Mononuclear cell (primary cell): Measurements from ENCODE around the gene MS4A4A. TPM values are rescaled to one million over a fixed set of nuclear protein-coding genes. Genes with fewer than 3 reads are reported as not detected.

ENCODE experiments used
- H3K27me3 ChIP-seq: 2 replicates; pipeline ENCODE4 v1.6.0; 2011; ENCODE audit warnings: low read length, control low read depth; ENCODE audit not compliant: insufficient read depth
- H3K4me1 ChIP-seq: 2 replicates; pipeline ENCODE4 v1.5.1; 2011; ENCODE audit warnings: mild to moderate bottlenecking, low read length, control low read depth; ENCODE audit not compliant: insufficient read depth
- H3K4me3 ChIP-seq: 2 replicates; pipeline ENCODE4 v1.5.1; 2011; ENCODE audit warnings: mild to moderate bottlenecking, low read length, moderate library complexity
- H3K9me3 ChIP-seq: 2 replicates; pipeline ENCODE4 v1.5.1; 2011; ENCODE audit warnings: low read depth, mild to moderate bottlenecking, control low read depth, low read length
- total RNA-seq: library from RNA; depleted of rRNA; stranded (reverse); fragments of >200 nt; gene quantifications from one replicate; pipeline ENCODE4 v1.2.3, GENCODE V29; 2012

MS4A4A gene
- total RNA-seq, 1 donor, result 3.0 TPM

DNA sequence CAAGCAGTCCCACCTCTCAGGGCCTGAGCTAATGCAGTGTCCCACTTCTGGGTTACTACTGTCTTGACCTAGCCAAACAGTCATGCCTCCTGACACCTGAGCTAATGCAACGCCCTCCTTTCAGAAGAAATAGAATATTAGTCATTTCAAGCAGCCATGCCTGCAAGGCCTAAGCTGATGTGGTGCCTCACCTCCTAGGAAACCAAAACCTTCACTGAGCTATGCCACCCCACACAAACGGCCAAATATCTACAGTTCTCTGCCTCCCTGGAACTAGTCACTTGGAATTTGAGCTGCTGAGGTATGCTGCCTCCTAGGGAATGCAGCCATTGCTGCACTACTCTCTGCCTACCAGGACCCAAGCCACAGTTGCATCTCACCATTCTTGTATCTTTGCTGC is 38.3 kb downstream of the MS4A4A start:
- Histone ChIP-seq H3K4me3 (no peak overlapping the region), H3K27me3 (peaks cover 4% of the 10 kb centered on the region), H3K4me1 (no peaks in the 10 kb centered on the region)

DNA sequence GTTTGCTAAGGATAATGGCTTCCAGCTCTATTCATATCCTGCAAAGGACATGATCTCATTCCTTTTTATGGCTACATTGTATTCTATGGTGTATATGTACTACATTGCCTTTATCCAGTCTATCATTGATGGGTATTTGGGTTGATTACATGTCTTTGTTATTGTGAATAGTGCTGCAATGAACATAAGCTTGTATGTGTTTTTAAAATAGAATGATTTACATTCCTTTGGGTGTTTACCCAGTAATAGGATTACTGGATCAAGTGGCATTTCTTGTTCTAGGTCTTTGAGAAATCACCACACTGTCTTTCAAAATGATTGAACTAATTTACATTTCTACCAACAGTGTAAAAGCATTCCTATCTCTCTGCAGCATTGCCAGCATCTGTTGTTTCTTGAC is 40.6 kb downstream of the MS4A4A start:
- peaks cover 11% of the 10 kb centered on the region for H3K9me3 ChIP-seq
- peaks cover under 1% of the 10 kb centered on the region for H3K27me3 ChIP-seq
- H3K4me3 ChIP-seq, result no peak overlapping the region
- H3K4me1 ChIP-seq, result no peaks in the 10 kb centered on the region

More for the DNA sequence above, 38.3 kb downstream of the MS4A4A start:
- peaks cover 11% of the 10 kb centered on the region for H3K9me3 ChIP-seq

DNA sequence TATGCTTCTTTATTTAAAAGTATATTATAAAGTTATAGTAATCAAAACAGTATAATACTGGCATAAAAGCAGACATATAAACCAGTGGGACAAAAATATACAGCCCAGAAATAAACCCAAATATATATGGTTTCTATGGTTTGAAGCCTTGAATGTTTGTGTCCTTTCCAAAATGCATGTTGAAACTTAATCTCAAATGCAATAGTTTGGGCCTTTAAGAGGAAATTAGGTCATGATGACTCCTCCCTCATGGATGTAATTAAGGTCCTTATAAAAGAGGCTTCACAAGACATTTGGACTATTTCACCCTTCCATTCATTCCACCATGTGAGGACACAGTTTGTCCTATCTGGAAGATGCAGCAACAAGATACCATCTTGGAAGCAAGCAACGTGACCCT is 46.5 kb downstream of the MS4A4A start, which contains the start of gene MS4A6E:
Gene MS4A6E (plus strand): TSS at position 301 of the 400 bp plus-strand sequence. CDS start 7,641 bp downstream, outside the sequence.
- Histone ChIP-seq H3K4me1 (no peaks in the 10 kb centered on the region), H3K27me3 (no peaks in the 10 kb centered on the region)

DNA sequence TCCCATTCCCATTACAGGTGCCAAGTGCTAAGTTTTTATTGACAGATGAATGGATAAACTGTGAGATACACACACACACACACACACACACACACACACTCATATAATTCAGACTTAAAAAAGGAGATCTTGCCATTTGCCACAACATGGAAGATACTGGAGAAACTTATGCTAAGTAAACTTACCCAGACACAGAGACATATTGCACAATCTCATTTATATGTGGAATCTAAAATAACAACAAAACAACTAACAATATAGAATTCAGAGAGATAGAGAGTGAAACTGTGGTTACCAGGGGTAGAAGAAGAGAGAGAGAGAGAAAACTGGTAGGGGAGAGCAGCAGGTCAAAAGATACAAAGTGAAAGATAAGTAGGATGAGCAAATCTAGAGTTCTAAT is 48.0 kb downstream of the MS4A4A start:
- Histone ChIP-seq H3K27me3 (no peaks in the 10 kb centered on the region), H3K4me3 (no peak overlapping the region), H3K4me1 (peaks cover 3% of the 10 kb centered on the region), H3K9me3 (no peaks in the 10 kb centered on the region)

More for the DNA sequence above, 46.5 kb downstream of the MS4A4A start, which contains the start of gene MS4A6E:
- H3K9me3 ChIP-seq, result no peaks in the 10 kb centered on the region
- H3K4me3 ChIP-seq, result no peak within 1 kb of the TSS

DNA sequence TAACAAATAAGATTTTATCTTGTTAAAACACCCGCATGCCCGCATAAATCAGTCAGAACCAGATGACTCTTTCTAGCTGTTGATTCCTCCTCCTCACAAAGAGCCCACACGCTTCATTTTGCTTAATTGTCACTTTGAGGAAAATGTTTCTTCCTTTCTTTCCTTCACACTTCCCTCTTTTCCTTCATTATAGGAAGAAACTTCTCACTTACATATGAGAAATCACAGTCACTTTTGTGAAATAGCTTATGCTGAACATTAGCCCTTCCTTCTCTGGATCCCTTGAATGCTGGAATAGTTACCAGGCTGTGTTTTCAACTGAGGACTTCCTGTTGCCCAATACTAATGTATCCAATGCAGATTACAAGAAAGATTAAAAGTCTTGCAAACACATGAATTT is 52.4 kb downstream of the MS4A4A start:
- Histone ChIP-seq H3K9me3 (no peaks in the 10 kb centered on the region), H3K4me3 (no peak overlapping the region), H3K4me1 (peaks cover 22% of the 10 kb centered on the region), H3K27me3 (no peaks in the 10 kb centered on the region)

DNA sequence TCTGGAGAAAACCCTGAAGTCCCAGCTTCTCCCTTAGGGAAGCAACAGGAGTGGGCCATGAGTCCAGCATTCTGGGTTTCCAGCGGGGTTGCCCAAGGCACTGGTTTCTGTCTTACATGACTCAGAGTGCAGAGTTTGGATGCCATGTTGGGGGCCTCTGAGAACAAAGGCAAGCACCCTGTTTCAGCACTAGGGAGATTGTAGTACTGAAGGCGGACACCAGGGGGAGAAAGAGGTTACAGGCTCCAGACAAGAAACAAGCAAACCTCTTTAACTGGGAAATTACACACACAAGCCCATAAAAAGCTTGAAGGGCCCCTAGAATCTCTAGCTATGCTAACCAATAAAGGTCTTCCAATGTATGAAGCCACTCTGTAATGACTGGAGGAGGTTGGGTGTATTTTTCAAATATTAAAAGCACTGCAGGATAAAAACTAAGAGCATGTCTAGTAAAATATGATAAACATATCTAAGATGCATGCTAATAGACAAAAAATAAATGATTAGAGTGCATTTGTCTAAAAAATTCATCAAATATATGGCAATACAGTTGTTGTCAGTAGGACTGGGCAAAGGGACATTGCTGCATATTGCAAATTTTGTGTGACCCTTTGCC is 53.6 kb downstream of the MS4A4A start:
- Histone ChIP-seq H3K9me3 (no peaks in the 10 kb centered on the region), H3K4me3 (no peak overlapping the region), H3K27me3 (no peaks in the 10 kb centered on the region), H3K4me1 (peaks cover 22% of the 10 kb centered on the region)

DNA sequence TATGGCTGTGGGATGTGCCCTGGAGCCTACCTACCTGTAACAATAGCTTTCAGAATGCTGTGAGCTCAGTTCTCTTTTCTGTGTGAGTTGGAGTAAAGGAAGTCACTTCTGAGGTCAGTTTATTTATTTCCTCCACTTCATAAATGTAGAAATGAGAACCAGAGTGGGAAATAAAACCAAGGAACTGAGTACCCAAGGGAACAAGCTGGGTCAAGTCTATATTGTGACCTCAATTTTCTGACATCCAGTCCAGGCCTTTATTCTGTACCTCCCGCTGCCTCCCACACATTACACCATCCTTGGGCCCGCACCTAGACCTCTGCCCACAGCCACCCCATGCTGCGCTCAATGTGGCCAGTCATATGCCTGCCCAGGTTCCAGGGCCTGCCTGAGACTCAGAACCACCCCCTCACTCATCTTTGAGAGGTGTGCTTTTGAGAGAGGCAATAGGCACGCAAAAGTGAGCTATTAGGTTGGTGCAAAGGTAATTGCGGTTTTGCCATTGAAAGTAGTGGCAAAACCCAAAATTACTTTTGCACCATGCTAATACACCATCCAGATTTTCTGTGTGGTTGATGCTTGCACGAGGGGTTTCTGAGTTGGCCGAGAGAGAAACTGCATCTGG is 56.4 kb downstream of the MS4A4A start:
- H3K9me3 ChIP-seq, result no peaks in the 10 kb centered on the region
- H3K4me1 ChIP-seq, result peaks cover 22% of the 10 kb centered on the region
- H3K27me3 ChIP-seq, result no peaks in the 10 kb centered on the region
- no peak overlapping the region for H3K4me3 ChIP-seq

DNA sequence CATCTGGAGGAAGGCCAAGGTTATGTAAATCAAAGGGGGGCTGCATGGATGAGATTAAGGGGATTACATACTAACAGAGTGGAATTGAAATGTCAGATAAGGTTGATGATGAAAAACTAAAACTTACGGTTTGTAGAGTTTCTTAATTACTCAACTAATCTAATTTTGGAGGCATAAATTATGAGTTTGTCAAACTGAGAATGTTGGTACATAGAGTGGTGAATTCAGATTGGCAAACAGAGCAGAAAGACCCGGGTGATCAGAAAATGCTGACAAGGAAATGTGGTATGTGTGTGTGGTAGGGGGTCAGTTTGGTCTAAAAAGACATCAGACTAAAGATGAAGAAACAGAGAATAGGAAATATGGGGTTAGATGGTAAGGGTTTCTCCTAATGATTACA is 57.6 kb downstream of the MS4A4A start:
- Histone ChIP-seq H3K4me1 (peaks cover 22% of the 10 kb centered on the region), H3K9me3 (no peaks in the 10 kb centered on the region), H3K4me3 (no peak overlapping the region), H3K27me3 (no peaks in the 10 kb centered on the region)

DNA sequence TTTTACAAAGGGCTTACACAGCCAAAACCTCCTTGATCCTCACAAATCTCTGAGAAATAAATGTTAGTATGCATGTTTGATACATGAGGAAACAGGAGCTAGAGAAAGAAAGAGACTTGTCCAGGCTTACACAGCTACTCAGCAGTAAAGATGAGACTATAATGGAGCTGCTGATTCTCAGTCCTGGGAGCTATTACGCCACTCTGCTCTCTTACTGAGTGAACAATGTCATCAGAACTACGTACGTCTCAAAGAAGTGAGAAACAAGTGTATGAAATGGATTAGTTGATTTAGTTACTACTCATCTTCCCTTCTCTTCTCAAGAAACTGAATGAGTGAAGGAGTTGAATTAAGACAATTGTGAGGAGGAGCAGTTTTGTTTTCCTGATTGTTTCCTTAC is 58.9 kb downstream of the MS4A4A start:
- no peaks in the 10 kb centered on the region for H3K27me3 ChIP-seq
- H3K9me3 ChIP-seq, result no peaks in the 10 kb centered on the region
- H3K4me3 ChIP-seq, result no peak overlapping the region
- H3K4me1 ChIP-seq, result peaks cover 11% of the 10 kb centered on the region

DNA sequence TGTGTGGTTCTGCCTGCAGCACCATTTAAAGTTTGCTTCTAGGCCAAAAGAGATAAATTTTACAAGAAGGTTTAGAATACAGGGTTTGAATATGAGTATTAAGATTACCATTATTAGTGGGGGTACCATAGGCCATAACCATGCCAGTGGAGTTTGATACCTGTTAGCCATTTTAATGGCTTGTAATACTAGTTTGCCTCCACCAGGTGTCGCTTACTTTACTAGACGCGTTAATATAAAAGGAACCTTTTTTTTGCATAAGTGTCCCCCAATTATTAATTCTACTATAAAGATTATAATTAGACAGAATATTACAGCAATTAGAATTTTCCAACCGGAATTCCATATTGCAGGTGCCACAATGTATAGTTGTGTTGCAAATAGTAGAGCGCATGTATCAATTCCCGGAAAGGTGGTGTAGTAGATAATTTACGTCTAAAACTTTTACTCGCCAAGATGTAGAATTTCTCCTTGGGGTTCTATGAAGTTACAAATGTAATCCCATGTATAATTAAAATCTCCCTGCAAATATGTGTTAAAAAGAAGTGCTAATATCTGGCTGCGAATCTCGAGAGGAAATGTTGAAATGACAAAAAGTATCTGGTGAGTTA is 62.7 kb downstream of the MS4A4A start:
- H3K9me3 ChIP-seq, result no peaks in the 10 kb centered on the region
- peaks cover 7% of the 10 kb centered on the region for H3K4me1 ChIP-seq
- no peaks in the 10 kb centered on the region for H3K27me3 ChIP-seq
- no peak overlapping the region for H3K4me3 ChIP-seq

DNA sequence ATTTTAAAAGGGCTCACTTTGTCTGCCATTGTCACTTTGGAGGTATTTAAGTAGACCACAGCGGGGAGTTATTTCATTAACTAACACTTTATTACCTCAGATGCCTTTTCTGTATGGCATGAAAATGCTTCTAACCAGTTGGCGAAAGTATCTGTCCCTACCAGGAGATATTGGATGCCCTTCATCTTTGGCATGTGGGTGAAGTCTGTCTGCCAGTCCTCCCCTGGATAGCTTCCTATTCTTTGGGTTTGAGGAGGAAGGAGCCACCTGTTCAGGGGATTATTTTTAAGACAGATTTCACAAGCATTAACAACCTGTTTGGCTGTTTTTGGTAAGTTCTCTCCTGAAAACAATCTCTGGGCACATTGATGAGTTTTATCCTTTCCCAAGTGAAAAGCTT is 63.7 kb downstream of the MS4A4A start:
- H3K9me3 ChIP-seq, result no peaks in the 10 kb centered on the region
- H3K4me3 ChIP-seq, result no peak overlapping the region
- H3K4me1 ChIP-seq, result peaks cover 7% of the 10 kb centered on the region
- H3K27me3 ChIP-seq, result no peaks in the 10 kb centered on the region

DNA sequence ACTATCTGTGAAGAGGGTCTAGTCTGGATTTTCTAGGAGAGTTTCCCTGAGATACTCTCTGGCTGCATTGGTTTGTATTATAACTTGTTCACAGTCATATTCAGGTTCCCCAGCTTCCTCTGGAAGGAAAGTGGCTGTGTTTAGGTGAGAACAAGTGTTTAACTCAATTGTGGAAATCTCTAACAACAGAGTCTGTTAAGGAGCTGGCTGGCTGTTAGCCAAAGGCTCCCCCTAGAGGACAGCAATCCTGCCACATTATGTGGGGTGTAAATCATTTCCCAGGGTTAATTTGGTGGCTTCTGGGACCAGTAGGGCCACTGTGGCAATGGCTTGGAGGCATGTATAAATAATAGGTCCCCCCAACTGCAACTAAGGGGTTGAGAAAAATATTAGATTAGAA is 65.0 kb downstream of the MS4A4A start:
- Histone ChIP-seq H3K9me3 (no peaks in the 10 kb centered on the region), H3K27me3 (no peaks in the 10 kb centered on the region), H3K4me3 (no peak overlapping the region), H3K4me1 (peaks cover 15% of the 10 kb centered on the region)

DNA sequence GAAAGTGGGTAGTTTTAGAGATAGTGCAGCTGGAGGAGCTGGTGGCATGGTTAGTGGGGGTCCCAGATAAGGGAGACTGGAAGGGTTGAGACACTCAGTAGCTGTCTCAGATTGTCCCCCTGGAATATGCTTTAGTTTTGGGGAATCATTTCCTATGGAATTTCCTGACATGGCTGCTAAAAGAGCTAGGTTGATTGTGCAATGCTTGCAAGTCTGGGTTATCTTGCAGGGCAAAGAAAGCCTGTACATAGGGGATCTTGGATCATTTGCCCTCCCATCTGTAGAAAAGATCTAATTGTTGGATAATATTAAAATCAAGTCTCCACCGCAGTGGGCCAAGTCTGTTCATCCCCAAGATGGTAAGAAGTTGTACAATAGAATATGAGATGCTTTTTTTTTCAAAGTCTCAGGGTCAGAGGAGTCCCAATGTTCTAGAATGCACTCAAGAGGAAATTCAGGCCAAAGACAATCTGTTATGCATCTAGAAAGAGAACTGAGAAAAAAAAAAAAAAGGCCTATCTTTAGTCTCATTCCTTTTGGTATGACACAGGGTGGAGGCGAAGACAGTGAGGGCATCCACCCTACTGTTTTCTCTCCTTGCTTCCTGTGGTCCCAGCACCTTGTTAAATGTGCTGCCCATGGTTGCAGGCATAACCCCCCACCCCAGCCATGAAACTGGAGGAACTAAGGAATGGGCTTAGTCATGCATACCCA is 66.8 kb downstream of the MS4A4A start:
- Histone ChIP-seq H3K27me3 (no peaks in the 10 kb centered on the region), H3K4me3 (no peak overlapping the region), H3K4me1 (peaks cover 15% of the 10 kb centered on the region), H3K9me3 (no peaks in the 10 kb centered on the region)

DNA sequence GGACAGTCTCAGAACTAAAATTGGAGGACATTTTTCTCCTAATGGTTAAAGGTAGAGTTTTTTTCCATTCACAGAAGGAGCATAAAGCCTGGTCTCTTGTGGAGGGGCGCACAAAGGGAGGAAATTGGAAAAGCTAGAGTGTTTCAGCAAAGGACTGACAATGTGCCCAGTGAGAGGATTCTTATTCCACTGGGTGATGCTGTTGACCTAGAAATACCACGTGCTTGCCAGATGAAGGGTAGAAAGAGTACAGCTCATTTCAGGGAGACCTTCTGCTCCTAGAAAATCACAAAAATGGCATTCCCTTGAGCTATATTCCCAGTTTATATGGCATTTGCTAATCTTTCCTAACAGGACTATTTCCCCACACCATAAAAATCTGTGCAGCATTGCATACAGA is 67.7 kb downstream of the MS4A4A start:
- H3K27me3 ChIP-seq, result no peaks in the 10 kb centered on the region
- H3K4me1 ChIP-seq, result peaks cover 15% of the 10 kb centered on the region

DNA sequence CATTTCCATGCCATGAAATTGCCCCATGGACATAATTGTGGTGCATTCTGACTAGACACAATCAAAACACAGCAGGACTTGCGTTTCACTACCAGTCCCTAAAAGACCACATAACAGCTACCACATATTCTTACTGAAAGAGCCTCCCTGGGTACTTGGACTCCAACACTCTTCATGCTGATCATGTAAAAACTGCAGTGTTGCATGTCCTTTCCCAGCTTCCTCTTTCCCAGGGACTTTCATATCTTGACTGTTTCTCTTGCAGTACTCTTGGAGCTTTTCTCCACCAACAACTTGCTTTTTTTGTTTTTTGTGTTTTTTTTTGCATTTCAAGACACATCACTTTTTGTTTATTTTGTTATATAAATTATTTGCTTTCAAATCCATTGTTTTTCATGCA is 69.5 kb downstream of the MS4A4A start:
- no peaks in the 10 kb centered on the region for H3K27me3 ChIP-seq
- H3K9me3 ChIP-seq, result no peaks in the 10 kb centered on the region
- H3K4me1 ChIP-seq, result peaks cover 15% of the 10 kb centered on the region
- no peak overlapping the region for H3K4me3 ChIP-seq

More for the DNA sequence above, 67.7 kb downstream of the MS4A4A start:
- Histone ChIP-seq H3K9me3 (no peaks in the 10 kb centered on the region), H3K4me3 (no peak overlapping the region)
